T-helper 1 cell treated with Interleukin-12 subunit alpha and Interleukin-12 subunit beta and Interleukin-4 antibody, amounts not matched to agents 30 μg/mL and 1 μg/mL, for 36 hours (primary cell): ENCODE measurements around the gene TOX2.
"Not testable (repeated sequence)": the region's sequence is repeated elsewhere in the genome, so short reads cannot be mapped to it uniquely, and the experiment has no call there.

Experiments used
- H3K27ac Mint-ChIP-seq: one replicate; pipeline ENCODE4 v1.8.0; 2021; ENCODE audit warnings: mild to moderate bottlenecking, mixed read lengths
- H3K27me3 Mint-ChIP-seq: one replicate; pipeline ENCODE4 v1.8.0; 2021; ENCODE audit warnings: low read depth, mixed read lengths
- H3K36me3 Mint-ChIP-seq: one replicate; pipeline ENCODE4 v1.8.0; 2021; ENCODE audit warnings: low read depth, mixed read lengths
- H3K4me1 Mint-ChIP-seq: one replicate; pipeline ENCODE4 v1.8.0; 2021; ENCODE audit warnings: low read depth, mixed read lengths
- H3K4me3 Mint-ChIP-seq: one replicate; pipeline ENCODE4 v1.8.0; 2021; ENCODE audit warnings: mild to moderate bottlenecking, moderate library complexity, mixed read lengths
- H3K9me3 Mint-ChIP-seq: one replicate; pipeline ENCODE4 v1.8.0; 2021; ENCODE audit warnings: mixed read lengths

TOX2 gene

GRCh38 chr20:44044712-44045111 lies 130.1 kb downstream of the TOX2 start:
- H3K27ac Mint-ChIP-seq, H3K36me3 Mint-ChIP-seq, H3K9me3 Mint-ChIP-seq, H3K4me1 Mint-ChIP-seq, H3K4me3 Mint-ChIP-seq: not testable (repeated sequence)
- peaks cover 58% of the 10 kb centered on the region for H3K27me3 Mint-ChIP-seq

GRCh38 chr20:44050327-44050726 lies 135.7 kb downstream of the TOX2 start:
- H3K4me1 Mint-ChIP-seq, result peaks cover 2% of the 10 kb centered on the region
- peaks cover 20% of the 10 kb centered on the region for H3K27me3 Mint-ChIP-seq
- no peaks in the 10 kb centered on the region for H3K9me3 Mint-ChIP-seq
- H3K4me3 Mint-ChIP-seq, result no peak overlapping the region
- peaks cover 9% of the 10 kb centered on the region for H3K36me3 Mint-ChIP-seq
- no peak overlapping the region for H3K27ac Mint-ChIP-seq

GRCh38 chr20:44050925-44051660 lies 136.4 kb downstream of the TOX2 start:
- H3K36me3 Mint-ChIP-seq, result peaks cover 13% of the 10 kb centered on the region
- peaks cover 12% of the 10 kb centered on the region for H3K27me3 Mint-ChIP-seq
- H3K4me1 Mint-ChIP-seq, result peaks cover 7% of the 10 kb centered on the region
- no peaks in the 10 kb centered on the region for H3K9me3 Mint-ChIP-seq
- H3K27ac Mint-ChIP-seq, result no peak overlapping the region
- H3K4me3 Mint-ChIP-seq, result no peak overlapping the region

- peaks cover 13% of the 10 kb centered on the region for H3K36me3 Mint-ChIP-seq
- no peaks in the 10 kb centered on the region for H3K9me3 Mint-ChIP-seq
- peaks cover 11% of the 10 kb centered on the region for H3K27me3 Mint-ChIP-seq
- H3K27ac Mint-ChIP-seq, result no peak overlapping the region
- H3K4me1 Mint-ChIP-seq, result peaks cover 7% of the 10 kb centered on the region
- H3K4me3 Mint-ChIP-seq, result no peak overlapping the region
Observed at GRCh38 chr20:44051661-44052000, 137.0 kb downstream of the TOX2 start.

GRCh38 chr20:44052166-44052565 lies 137.5 kb downstream of the TOX2 start:
- peaks cover 8% of the 10 kb centered on the region for H3K27me3 Mint-ChIP-seq
- H3K4me1 Mint-ChIP-seq, result peaks cover 7% of the 10 kb centered on the region
- H3K27ac Mint-ChIP-seq, result no peak overlapping the region
- no peak overlapping the region for H3K4me3 Mint-ChIP-seq
- H3K9me3 Mint-ChIP-seq, result no peaks in the 10 kb centered on the region
- H3K36me3 Mint-ChIP-seq, result peaks cover 13% of the 10 kb centered on the region

GRCh38 chr20:44053046-44053445 lies 138.4 kb downstream of the TOX2 start:
- Mint-ChIP-seq H3K27ac (no peak overlapping the region), H3K36me3 (peaks cover 13% of the 10 kb centered on the region), H3K9me3 (no peaks in the 10 kb centered on the region), H3K27me3 (peaks cover 7% of the 10 kb centered on the region), H3K4me1 (peaks cover 7% of the 10 kb centered on the region), H3K4me3 (no peak overlapping the region)

- Mint-ChIP-seq H3K4me3 (no peak overlapping the region), H3K36me3 (peaks cover 23% of the 10 kb centered on the region), H3K27ac (no peak overlapping the region), H3K27me3 (peaks cover 7% of the 10 kb centered on the region), H3K9me3 (peaks cover 8% of the 10 kb centered on the region), H3K4me1 (peaks cover 9% of the 10 kb centered on the region)
Observed at GRCh38 chr20:44054118-44054517, 139.5 kb downstream of the TOX2 start.

GRCh38 chr20:44054849-44055248 lies 140.2 kb downstream of the TOX2 start:
- Mint-ChIP-seq H3K27me3 (peaks cover 3% of the 10 kb centered on the region), H3K27ac (no peak overlapping the region), H3K9me3 (peaks cover 8% of the 10 kb centered on the region), H3K4me3 (no peak overlapping the region), H3K36me3 (peaks cover 25% of the 10 kb centered on the region), H3K4me1 (peaks cover 9% of the 10 kb centered on the region)

- Mint-ChIP-seq H3K36me3 (peaks cover 31% of the 10 kb centered on the region), H3K9me3 (peaks cover 13% of the 10 kb centered on the region), H3K4me3 (no peak overlapping the region), H3K4me1 (peaks cover 15% of the 10 kb centered on the region), H3K27ac (no peak overlapping the region), H3K27me3 (peaks cover 3% of the 10 kb centered on the region)
Observed at GRCh38 chr20:44056010-44056698, 141.5 kb downstream of the TOX2 start.

- H3K9me3 Mint-ChIP-seq, result peaks cover 18% of the 10 kb centered on the region
- no peak overlapping the region for H3K27ac Mint-ChIP-seq
- peaks cover 3% of the 10 kb centered on the region for H3K27me3 Mint-ChIP-seq
- H3K4me3 Mint-ChIP-seq, result no peak overlapping the region
- H3K36me3 Mint-ChIP-seq, result peaks cover 34% of the 10 kb centered on the region
- H3K4me1 Mint-ChIP-seq, result peaks cover 25% of the 10 kb centered on the region
Observed at GRCh38 chr20:44057698-44058675, 143.3 kb downstream of the TOX2 start.

- H3K27me3 Mint-ChIP-seq, result peaks cover 4% of the 10 kb centered on the region
- peaks cover 44% of the 10 kb centered on the region for H3K4me1 Mint-ChIP-seq
- no peak overlapping the region for H3K27ac Mint-ChIP-seq
- peaks cover 22% of the 10 kb centered on the region for H3K36me3 Mint-ChIP-seq
- peaks cover 10% of the 10 kb centered on the region for H3K9me3 Mint-ChIP-seq
- no peak overlapping the region for H3K4me3 Mint-ChIP-seq
Observed at GRCh38 chr20:44064501-44065400, 150.1 kb downstream of the TOX2 start.

GRCh38 chr20:44065401-44066340 lies 151.0 kb downstream of the TOX2 start:
- H3K27me3 Mint-ChIP-seq, result peaks cover 4% of the 10 kb centered on the region
- H3K27ac Mint-ChIP-seq, result no peak overlapping the region
- peaks cover 51% of the 10 kb centered on the region for H3K4me1 Mint-ChIP-seq
- peaks cover 20% of the 10 kb centered on the region for H3K36me3 Mint-ChIP-seq
- H3K4me3 Mint-ChIP-seq, result no peak overlapping the region
- H3K9me3 Mint-ChIP-seq, result peaks cover 9% of the 10 kb centered on the region
